Neural progenitor cell (in vitro differentiated cells): ENCODE results near the gene ADAMTS20.

ENCODE experiments used
- CTCF ChIP-seq: fragments of 200-600 bp; sonication (generic); IDR thresholded peaks from 2 replicates; pipeline ENCODE4 v1.5.1; 2017; ENCODE audit warnings: antibody characterized with exemption, mild to moderate bottlenecking
- EZH2 ChIP-seq: fragments of 200-600 bp; sonication (generic); IDR thresholded peaks from 2 replicates; pipeline ENCODE4 v1.6.1; 2017; ENCODE audit warnings: antibody characterized with exemption, mild to moderate bottlenecking, moderate library complexity

GRCh38 chr12:43357141-43357540 lies 194.9 kb downstream of the ADAMTS20 start:
- no peak for TF ChIP-seq CTCF
- TF ChIP-seq EZH2 = no peak
